ENCODE results near the gene HTT.

GRCh38 chr4:3267576-3268394 lies 193.3 kb downstream of the HTT start:
- TF ChIP-seq, protein P1, sequence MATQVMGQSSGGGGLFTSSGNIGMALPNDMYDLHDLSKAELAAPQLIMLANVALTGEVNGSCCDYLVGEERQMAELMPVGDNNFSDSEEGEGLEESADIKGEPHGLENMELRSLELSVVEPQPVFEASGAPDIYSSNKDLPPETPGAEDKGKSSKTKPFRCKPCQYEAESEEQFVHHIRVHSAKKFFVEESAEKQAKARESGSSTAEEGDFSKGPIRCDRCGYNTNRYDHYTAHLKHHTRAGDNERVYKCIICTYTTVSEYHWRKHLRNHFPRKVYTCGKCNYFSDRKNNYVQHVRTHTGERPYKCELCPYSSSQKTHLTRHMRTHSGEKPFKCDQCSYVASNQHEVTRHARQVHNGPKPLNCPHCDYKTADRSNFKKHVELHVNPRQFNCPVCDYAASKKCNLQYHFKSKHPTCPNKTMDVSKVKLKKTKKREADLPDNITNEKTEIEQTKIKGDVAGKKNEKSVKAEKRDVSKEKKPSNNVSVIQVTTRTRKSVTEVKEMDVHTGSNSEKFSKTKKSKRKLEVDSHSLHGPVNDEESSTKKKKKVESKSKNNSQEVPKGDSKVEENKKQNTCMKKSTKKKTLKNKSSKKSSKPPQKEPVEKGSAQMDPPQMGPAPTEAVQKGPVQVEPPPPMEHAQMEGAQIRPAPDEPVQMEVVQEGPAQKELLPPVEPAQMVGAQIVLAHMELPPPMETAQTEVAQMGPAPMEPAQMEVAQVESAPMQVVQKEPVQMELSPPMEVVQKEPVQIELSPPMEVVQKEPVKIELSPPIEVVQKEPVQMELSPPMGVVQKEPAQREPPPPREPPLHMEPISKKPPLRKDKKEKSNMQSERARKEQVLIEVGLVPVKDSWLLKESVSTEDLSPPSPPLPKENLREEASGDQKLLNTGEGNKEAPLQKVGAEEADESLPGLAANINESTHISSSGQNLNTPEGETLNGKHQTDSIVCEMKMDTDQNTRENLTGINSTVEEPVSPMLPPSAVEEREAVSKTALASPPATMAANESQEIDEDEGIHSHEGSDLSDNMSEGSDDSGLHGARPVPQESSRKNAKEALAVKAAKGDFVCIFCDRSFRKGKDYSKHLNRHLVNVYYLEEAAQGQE (IDR thresholded peaks at IDR 0.05): no peak
- TF ChIP-seq NFE2L2 (conservative IDR thresholded peaks at IDR 0.05; ENCODE audit: low read length) (no peak), CTCF (IDR thresholded peaks at IDR 0.05) (no peak), MYC (IDR thresholded peaks at IDR 0.05; ENCODE audit: borderline replicate concordance, low read length) (no peak), EP300 (IDR thresholded peaks at IDR 0.05) (no peak), FOSL2 (IDR thresholded peaks at IDR 0.05) (no peak), FOSL2 (CRISPR knock-in tag; IDR thresholded peaks at IDR 0.05) (no peak), POLR2A (IDR thresholded peaks at IDR 0.05; ENCODE audit: low read length) (no peak), RFX5 (IDR thresholded peaks at IDR 0.05) (no peak), USF2 (IDR thresholded peaks at IDR 0.05) (no peak), HEYL (CRISPR knock-in tag; IDR thresholded peaks at IDR 0.05) (no peak)
- TF ChIP-seq, protein P2, sequence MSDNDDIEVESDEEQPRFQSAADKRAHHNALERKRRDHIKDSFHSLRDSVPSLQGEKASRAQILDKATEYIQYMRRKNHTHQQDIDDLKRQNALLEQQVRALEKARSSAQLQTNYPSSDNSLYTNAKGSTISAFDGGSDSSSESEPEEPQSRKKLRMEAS (IDR thresholded peaks at IDR 0.05): no peak
